Measurements from ENCODE around the gene DLG2.

GRCh38 chr11:84247926-84248325 is 1379.2 kb downstream of the DLG2 start:
- TF ChIP-seq CTCF (IDR thresholded peaks at IDR 0.05) (no peak), POLR2A (IDR thresholded peaks at IDR 0.05) (no peak), EP300 (IDR thresholded peaks at IDR 0.05) (no peak)

Data from tibial nerve (tissue), 4 donors.